B cell (primary cell): Measurements from ENCODE around the gene ACSS1.

Experiments
- EZH2 ChIP-seq: IDR thresholded peaks from 2 replicates; pipeline ENCODE4 v1.6.1; 2012; ENCODE audit warnings: borderline replicate concordance, low read depth, mild to moderate bottlenecking, moderate library complexity, low read length; ENCODE audit not compliant: insufficient read depth, poor library complexity, severe bottlenecking
- TF ChIP-seq, protein P1 (sequence below): fragments of 200-600 bp; IDR thresholded peaks from one replicate; pipeline ENCODE4 v1.8.0; 2022; ENCODE audit warnings: antibody characterized with exemption, mild to moderate bottlenecking

DNA sequence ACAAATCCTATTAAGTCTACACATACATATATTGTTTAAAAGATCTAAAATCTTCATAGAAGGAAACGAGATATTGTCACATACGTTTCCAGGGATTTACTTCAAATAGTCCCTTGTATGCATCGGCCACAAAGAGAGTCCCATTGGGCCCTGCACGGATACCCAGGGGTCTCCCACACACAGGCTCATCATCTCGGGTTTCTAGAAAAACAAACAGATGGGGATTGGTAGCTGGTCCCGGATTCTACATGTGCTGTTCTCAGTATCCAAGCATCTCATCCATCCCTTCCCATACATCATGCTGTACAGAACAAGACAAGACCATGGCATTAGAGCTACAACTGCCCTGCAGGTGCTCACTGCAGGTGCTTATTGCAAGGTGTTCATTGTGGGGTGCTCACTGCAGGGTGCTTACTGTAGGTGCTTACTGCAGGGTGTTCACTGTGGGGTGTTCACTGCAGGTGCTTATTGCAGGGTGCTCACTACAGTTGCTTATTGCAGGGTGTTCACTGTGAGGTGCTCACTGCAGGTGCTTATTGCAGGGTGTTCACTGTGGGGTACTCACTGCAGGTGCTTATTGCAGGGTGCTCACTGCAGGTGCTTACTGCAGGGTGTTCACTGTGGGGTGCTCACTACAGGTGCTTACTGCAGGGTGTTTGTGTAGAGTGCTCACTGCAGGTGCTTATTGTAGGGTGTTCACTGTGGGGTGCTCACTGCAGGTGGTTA, 86.4 kb downstream of the ACSS1 start:
- TF ChIP-seq, protein P1, sequence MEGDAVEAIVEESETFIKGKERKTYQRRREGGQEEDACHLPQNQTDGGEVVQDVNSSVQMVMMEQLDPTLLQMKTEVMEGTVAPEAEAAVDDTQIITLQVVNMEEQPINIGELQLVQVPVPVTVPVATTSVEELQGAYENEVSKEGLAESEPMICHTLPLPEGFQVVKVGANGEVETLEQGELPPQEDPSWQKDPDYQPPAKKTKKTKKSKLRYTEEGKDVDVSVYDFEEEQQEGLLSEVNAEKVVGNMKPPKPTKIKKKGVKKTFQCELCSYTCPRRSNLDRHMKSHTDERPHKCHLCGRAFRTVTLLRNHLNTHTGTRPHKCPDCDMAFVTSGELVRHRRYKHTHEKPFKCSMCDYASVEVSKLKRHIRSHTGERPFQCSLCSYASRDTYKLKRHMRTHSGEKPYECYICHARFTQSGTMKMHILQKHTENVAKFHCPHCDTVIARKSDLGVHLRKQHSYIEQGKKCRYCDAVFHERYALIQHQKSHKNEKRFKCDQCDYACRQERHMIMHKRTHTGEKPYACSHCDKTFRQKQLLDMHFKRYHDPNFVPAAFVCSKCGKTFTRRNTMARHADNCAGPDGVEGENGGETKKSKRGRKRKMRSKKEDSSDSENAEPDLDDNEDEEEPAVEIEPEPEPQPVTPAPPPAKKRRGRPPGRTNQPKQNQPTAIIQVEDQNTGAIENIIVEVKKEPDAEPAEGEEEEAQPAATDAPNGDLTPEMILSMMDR, result no peak
- no peak for TF ChIP-seq EZH2
